ENCODE data around the gene TSPAN18. TPM values are rescaled to one million over a fixed set of nuclear protein-coding genes. Genes with fewer than 3 reads are reported as not detected.
"Not testable (repeated sequence)": the region's sequence is repeated elsewhere in the genome, so short reads cannot be mapped to it uniquely, and the experiment has no call there.

TSPAN18 gene
- total RNA-seq, 1 donor from 2014 or later = 46.4 TPM

GRCh38 chr11:44866286-44866685 lies 139.5 kb downstream of the TSPAN18 start:
- H3K27me3 ChIP-seq = no peaks in the 10 kb centered on the region
- intact Hi-C loops (cut with DNase I) = no loop called here
- H3K27ac ChIP-seq = no peak overlapping the region
- H3K4me1 ChIP-seq = peaks cover 15% of the 10 kb centered on the region
- no peak for ATAC-seq
- no peaks in the 10 kb centered on the region for H3K9me3 ChIP-seq
- TF ChIP-seq CTCF (IDR thresholded peaks at IDR 0.05) = no peak
- H3K4me3 ChIP-seq = no peak overlapping the region
- H3K36me3 ChIP-seq = no peaks in the 10 kb centered on the region
- DNase-seq = no peak

- Histone ChIP-seq H3K9me3 (no peaks in the 10 kb centered on the region), H3K27ac (no peak overlapping the region), H3K4me3 (no peak overlapping the region), H3K4me1 (peaks cover 2% of the 10 kb centered on the region), H3K36me3 (no peaks in the 10 kb centered on the region), H3K27me3 (no peaks in the 10 kb centered on the region)
- intact Hi-C loops (cut with DNase I) = no loop called here
- TF ChIP-seq CTCF (IDR thresholded peaks at IDR 0.05) = no peak
- DNase-seq = no peak
- ATAC-seq = no peak
Observed at GRCh38 chr11:44868021-44868420, 141.3 kb downstream of the TSPAN18 start.

- Histone ChIP-seq H3K9me3 (no peaks in the 10 kb centered on the region), H3K27me3 (no peaks in the 10 kb centered on the region), H3K4me3 (no peak overlapping the region), H3K4me1 (no peaks in the 10 kb centered on the region), H3K27ac (no peak overlapping the region), H3K36me3 (no peaks in the 10 kb centered on the region)
- intact Hi-C loops (cut with DNase I) = no loop called here
- no peak for TF ChIP-seq CTCF (IDR thresholded peaks at IDR 0.05)
- ATAC-seq (no peak), DNase-seq (no peak)
Observed at GRCh38 chr11:44868455-44869421, 142.0 kb downstream of the TSPAN18 start.

GRCh38 chr11:44870181-44870580 lies 143.4 kb downstream of the TSPAN18 start:
- H3K27ac ChIP-seq = no peak overlapping the region
- intact Hi-C loops (cut with DNase I) = no loop called here
- ATAC-seq (no peak), DNase-seq (no peak)
- no peaks in the 10 kb centered on the region for H3K27me3 ChIP-seq
- no peak overlapping the region for H3K4me3 ChIP-seq
- no peaks in the 10 kb centered on the region for H3K4me1 ChIP-seq
- no peaks in the 10 kb centered on the region for H3K36me3 ChIP-seq
- TF ChIP-seq CTCF (IDR thresholded peaks at IDR 0.05) = no peak
- H3K9me3 ChIP-seq = no peaks in the 10 kb centered on the region

GRCh38 chr11:44870615-44871176 lies 143.9 kb downstream of the TSPAN18 start:
- Histone ChIP-seq H3K27me3 (no peaks in the 10 kb centered on the region), H3K4me3 (no peak overlapping the region), H3K9me3 (no peaks in the 10 kb centered on the region), H3K4me1 (no peaks in the 10 kb centered on the region), H3K27ac (no peak overlapping the region), H3K36me3 (no peaks in the 10 kb centered on the region)
- TF ChIP-seq CTCF (IDR thresholded peaks at IDR 0.05) = no peak
- intact Hi-C loops (cut with DNase I) = no loop called here
- ATAC-seq (no peak), DNase-seq (no peak)

GRCh38 chr11:44871682-44872081 lies 144.9 kb downstream of the TSPAN18 start:
- H3K9me3 ChIP-seq; H3K4me3 ChIP-seq; H3K36me3 ChIP-seq; H3K27ac ChIP-seq; intact Hi-C loops (cut with DNase I); H3K27me3 ChIP-seq; H3K4me1 ChIP-seq; DNase-seq: not testable (repeated sequence)
- ATAC-seq = peak; percentile 73
